Naive thymus-derived CD8-positive, alpha-beta T cell (primary cell): ENCODE results near the gene TRABD2B. TPM values are rescaled to one million over a fixed set of nuclear protein-coding genes. Genes with fewer than 3 reads are reported as not detected.

Experiments used
- ATAC-seq, 2 donors: fragments of 150-1000 bp; cut with Tn5 transposase in 1 of 2; sonication (Bioruptor Pico), chemical (Tn5 transposase) in 1 of 2; 1 replicate in 1 of 2; 2 replicates in 1 of 2; pipeline ENCODE4 v1.10.0; 2021; ENCODE audit warnings: mild to moderate bottlenecking in 2 of 2, moderate library complexity in 2 of 2
- POLR2A ChIA-PET: fragments of 350-600 bp; sonication (Branson Sonifier 250); formaldehyde crosslinking; loops from one replicate; lab custom pipeline; 2021; ENCODE audit warnings: antibody characterized with exemption; lab: Charles Lee
- DNase-seq, 10 donors: peaks; one replicate each; pipeline versions ENCODE4 v3.0.0 to v3.0.0-alpha.2; 2020 to 2022
- H3K27ac Mint-ChIP-seq, 10 donors: one replicate each; pipeline ENCODE4 v1.8.0; 2020 to 2022; ENCODE audit warnings: mild to moderate bottlenecking in 10 of 10, mixed read lengths in 10 of 10, moderate library complexity in 4 of 10, inconsistent platforms in 1 of 10
- H3K27me3 Mint-ChIP-seq, 5 donors: one replicate each; pipeline ENCODE4 v1.8.0; 2021 to 2022; ENCODE audit warnings: mixed read lengths in 5 of 5
- H3K36me3 Mint-ChIP-seq, 3 donors: one replicate each; pipeline ENCODE4 v1.8.0; 2020 to 2022; ENCODE audit warnings: mixed read lengths in 3 of 3, mild to moderate bottlenecking in 2 of 3, inconsistent platforms in 1 of 3
- H3K4me1 Mint-ChIP-seq, 4 donors: one replicate each; pipeline ENCODE4 v1.8.0; 2021 to 2022; ENCODE audit warnings: mixed read lengths in 4 of 4
- H3K4me3 Mint-ChIP-seq, 10 donors: one replicate each; pipeline ENCODE4 v1.8.0; 2020 to 2022; ENCODE audit warnings: mild to moderate bottlenecking in 10 of 10, mixed read lengths in 10 of 10, moderate library complexity in 6 of 10, inconsistent platforms in 1 of 10
- H3K9me3 Mint-ChIP-seq, 9 donors: one replicate each; pipeline ENCODE4 v1.8.0; 2020 to 2022; ENCODE audit warnings: mixed read lengths in 9 of 9, mild to moderate bottlenecking in 3 of 9, inconsistent platforms in 1 of 9, moderate library complexity in 1 of 9
- polyA plus RNA-seq, 3 donors: library from polyadenylated mRNA; unstranded; fragments of 300-500 nt; fragmentation: Illumina TruSeq; gene quantifications; one replicate each; pipeline ENCODE4 v1.2.3, GENCODE V29; 2021
- total RNA-seq, 8 experiments: library from RNA in 2 of 8; stranded (reverse) in 2 of 8; gene quantifications; one replicate each; pipeline ENCODE4 v1.2.3 and lab custom pipeline; 2021 to 2026

The TRABD2B gene
- total and polyA plus RNA-seq, 5 experiments from 2014 or later = not detected

DNA sequence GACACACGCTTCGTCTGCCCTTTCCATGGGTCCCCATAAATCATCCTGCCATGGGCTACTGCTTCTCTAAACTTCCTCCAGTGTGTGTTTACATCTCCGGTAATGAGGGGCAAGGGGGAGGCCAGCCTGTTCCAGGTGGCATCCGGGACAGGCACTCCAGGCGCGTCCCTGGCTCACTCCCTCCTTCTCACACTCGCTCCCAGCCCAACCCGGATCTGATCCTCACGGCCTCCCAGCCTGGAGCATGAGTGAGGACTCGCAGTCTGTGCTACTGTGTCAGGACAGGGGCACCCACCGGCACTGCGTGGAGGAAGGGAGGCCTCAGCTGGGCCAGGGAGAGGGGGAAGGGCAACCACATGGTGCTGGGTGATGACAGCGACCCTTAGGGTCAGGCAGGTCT, 225.4 kb downstream of the TRABD2B start:
- peaks cover 0 to 14% (median 7%) of the 10 kb centered on the region in 5 donors for H3K27me3 Mint-ChIP-seq
- POLR2A ChIA-PET = no interaction called here
- no peak overlapping the region for H3K27ac Mint-ChIP-seq
- H3K36me3 Mint-ChIP-seq = no peaks in the 10 kb centered on the region
- DNase-seq (no peak), ATAC-seq (no peak)
- no peaks in the 10 kb centered on the region for H3K9me3 Mint-ChIP-seq
- no peak overlapping the region for H3K4me3 Mint-ChIP-seq
- H3K4me1 Mint-ChIP-seq = peaks cover 0 to 2% (median 0%) of the 10 kb centered on the region in 4 donors

DNA sequence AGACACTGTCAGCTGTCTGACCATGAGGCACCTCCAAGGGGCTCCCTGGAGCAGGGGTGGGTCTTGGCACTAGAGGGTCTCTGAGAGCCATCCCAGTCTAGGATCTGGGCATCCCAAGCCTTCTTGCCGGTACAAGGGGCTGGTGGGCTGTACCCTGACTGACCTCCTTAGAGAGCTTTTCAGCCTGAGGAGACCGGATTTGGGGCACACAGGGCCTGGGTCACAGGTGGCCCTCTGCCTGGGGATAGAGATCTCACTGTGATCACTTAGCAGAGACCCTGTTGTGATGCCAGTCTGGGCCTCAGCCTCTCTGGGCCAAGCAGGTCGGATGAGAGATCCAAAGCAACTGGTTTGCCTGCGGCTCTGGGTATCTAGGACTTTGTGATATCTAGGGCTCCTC, 227.2 kb downstream of the TRABD2B start:
- no peak overlapping the region for H3K27ac Mint-ChIP-seq
- POLR2A ChIA-PET = no interaction called here
- no peaks in the 10 kb centered on the region for H3K9me3 Mint-ChIP-seq
- H3K4me1 Mint-ChIP-seq = peaks cover 0 to 2% (median 0%) of the 10 kb centered on the region in 4 donors
- no peaks in the 10 kb centered on the region for H3K36me3 Mint-ChIP-seq
- no peak overlapping the region for H3K4me3 Mint-ChIP-seq
- DNase-seq (peak in 1 of 10 donors; percentile 51), ATAC-seq (no peak)
- H3K27me3 Mint-ChIP-seq = peaks cover 0 to 14% (median 7%) of the 10 kb centered on the region in 5 donors

DNA sequence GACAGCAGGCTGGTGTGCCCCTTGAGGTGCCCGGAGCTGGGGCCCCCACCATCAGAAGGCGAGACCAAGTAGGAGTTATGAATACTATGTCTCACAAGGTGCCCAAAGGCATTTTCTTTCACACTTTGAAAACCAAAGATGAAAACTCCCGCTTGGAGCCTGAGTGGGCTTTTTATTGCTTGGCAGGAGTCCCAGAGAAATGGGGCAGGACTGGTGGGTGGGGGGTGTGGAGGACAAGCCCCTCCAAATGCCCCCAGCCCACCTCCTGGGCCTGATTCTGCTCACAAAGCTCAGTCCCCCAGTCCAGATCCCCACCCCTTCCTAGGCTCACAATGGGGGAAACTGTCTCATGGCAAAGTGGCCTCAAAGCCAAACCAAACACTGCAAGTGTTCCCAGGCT, 227.9 kb downstream of the TRABD2B start:
- DNase-seq = peak in 1 of 10 donors; percentile 35
- no peak overlapping the region for H3K4me3 Mint-ChIP-seq
- no peaks in the 10 kb centered on the region for H3K36me3 Mint-ChIP-seq
- no peaks in the 10 kb centered on the region for H3K9me3 Mint-ChIP-seq
- no peak for ATAC-seq
- POLR2A ChIA-PET = no interaction called here
- peaks cover 0 to 14% (median 7%) of the 10 kb centered on the region in 5 donors for H3K27me3 Mint-ChIP-seq
- no peak overlapping the region for H3K27ac Mint-ChIP-seq
- peaks cover 0 to 2% (median 0%) of the 10 kb centered on the region in 4 donors for H3K4me1 Mint-ChIP-seq

GRCh38 chr1:47767741-47768100, 229.5 kb downstream of the TRABD2B start:
- no peak for DNase-seq
- Mint-ChIP-seq H3K9me3 (no peaks in the 10 kb centered on the region), H3K4me1 (peaks cover 0 to 2% (median 0%) of the 10 kb centered on the region in 4 donors), H3K4me3 (no peak overlapping the region), H3K27ac (no peak overlapping the region), H3K36me3 (no peaks in the 10 kb centered on the region), H3K27me3 (peaks cover 0 to 14% (median 7%) of the 10 kb centered on the region in 5 donors)
- ATAC-seq = no peak
- POLR2A ChIA-PET = no interaction called here

DNA sequence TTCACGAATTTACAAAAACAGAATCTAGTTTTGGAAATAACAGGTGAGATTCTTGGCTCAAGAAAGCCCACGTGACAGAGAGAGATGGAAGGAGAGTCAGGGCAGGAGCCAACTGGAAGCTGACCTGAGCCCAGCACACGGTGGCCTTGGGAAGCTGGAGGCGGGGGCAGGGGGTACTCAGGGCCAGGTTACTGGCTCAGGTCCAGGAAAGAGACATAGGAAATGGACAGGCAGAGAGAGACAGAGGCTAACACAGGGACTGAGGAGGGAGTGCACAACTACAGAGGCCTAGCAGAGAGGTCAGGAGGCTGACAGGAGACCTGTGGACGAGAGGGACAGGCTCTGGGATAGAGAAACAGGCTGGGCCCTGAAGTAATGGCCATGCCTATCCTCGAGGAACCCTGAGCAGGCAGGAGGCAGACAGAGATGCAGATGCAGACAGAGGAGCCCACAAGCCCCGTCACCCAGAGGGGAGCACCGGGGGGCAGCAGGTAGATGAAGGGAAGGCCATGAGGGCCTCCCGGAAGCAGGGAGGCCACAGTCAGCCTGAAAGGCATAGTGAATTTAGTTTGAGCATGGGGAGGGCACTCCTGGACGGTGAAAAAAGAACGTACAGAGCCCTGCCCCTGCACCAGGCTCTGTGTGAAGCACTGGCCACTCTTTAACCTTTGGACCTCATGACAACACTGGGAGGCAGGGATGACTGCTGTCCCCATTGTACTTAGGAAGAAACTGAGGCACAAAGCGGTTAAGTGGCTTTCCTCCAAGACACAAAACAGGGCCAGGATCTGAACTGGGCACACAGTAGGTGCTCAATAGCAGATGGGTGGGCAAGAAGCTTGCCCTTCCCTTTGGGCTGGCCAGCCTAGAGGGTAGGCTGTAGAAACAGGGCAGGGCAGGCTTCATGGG, 230.1 kb downstream of the TRABD2B start:
- Mint-ChIP-seq H3K27ac (peak overlapping the region in 1 of 10 donors; percentile 25), H3K36me3 (no peaks in the 10 kb centered on the region), H3K4me3 (no peak overlapping the region), H3K4me1 (peaks cover 0 to 2% (median 0%) of the 10 kb centered on the region in 4 donors), H3K27me3 (peaks cover 0 to 12% (median 7%) of the 10 kb centered on the region in 5 donors), H3K9me3 (no peaks in the 10 kb centered on the region)
- ATAC-seq (no peak), DNase-seq (no peak)
- POLR2A ChIA-PET = no interaction called here

DNA sequence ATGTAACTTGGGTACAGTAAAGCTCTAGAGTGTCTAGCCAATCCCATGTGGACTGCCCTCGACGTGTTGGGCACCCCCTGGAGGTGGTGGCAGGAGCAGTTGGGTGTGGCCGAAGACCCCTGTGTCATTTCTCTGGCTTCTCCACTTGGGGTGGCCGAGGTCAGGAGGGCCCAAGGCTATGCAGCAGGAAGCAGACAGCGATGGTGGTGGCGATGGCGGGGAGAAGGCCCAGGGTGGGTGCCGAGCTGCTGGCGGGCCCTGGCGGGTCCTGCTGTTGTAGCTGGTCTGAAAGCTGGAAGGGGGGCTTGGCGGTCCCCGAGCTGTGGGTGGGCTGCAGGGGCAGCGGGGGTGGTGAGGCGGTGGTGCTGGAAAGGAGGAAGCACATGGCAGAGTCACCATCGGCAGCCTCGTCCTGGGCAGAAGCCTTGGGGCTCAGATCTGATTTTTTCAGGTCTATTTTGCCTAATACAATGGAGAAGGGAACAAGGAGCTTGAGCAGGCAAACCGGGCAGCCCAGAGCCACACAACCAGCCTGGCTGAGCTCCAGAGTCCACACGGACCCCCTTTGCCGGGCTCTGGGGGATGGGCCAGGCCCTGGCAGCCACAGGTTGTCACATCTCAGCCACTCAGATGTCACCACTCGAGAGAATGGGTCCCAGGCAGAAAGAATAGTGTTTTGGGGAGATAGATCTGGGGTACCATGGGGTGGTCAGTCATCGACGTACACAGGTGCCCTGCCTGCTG, 231.3 kb downstream of the TRABD2B start:
- H3K36me3 Mint-ChIP-seq = no peaks in the 10 kb centered on the region
- peak overlapping the region in 1 of 10 donors; percentile 72 for H3K27ac Mint-ChIP-seq
- peaks cover 0 to 2% (median 0%) of the 10 kb centered on the region in 4 donors for H3K4me1 Mint-ChIP-seq
- POLR2A ChIA-PET = no interaction called here
- ATAC-seq (no peak), DNase-seq (no peak)
- H3K4me3 Mint-ChIP-seq = no peak overlapping the region
- peaks cover 0 to 12% (median under 1%) of the 10 kb centered on the region in 5 donors for H3K27me3 Mint-ChIP-seq
- H3K9me3 Mint-ChIP-seq = no peaks in the 10 kb centered on the region

GRCh38 chr1:47765236-47765635, 231.9 kb downstream of the TRABD2B start:
- Mint-ChIP-seq H3K9me3 (no peaks in the 10 kb centered on the region), H3K4me3 (no peak overlapping the region), H3K4me1 (peaks cover 0 to 2% (median 0%) of the 10 kb centered on the region in 4 donors), H3K36me3 (no peaks in the 10 kb centered on the region), H3K27me3 (peaks cover 0 to 12% (median under 1%) of the 10 kb centered on the region in 5 donors), H3K27ac (no peak overlapping the region)
- no peak for DNase-seq
- no peak for ATAC-seq
- POLR2A ChIA-PET = no interaction called here

- Mint-ChIP-seq H3K27ac (no peak overlapping the region), H3K27me3 (peaks cover 0 to 17% (median 7%) of the 10 kb centered on the region in 5 donors), H3K36me3 (no peaks in the 10 kb centered on the region), H3K9me3 (no peaks in the 10 kb centered on the region), H3K4me1 (peaks cover 0 to 2% (median 0%) of the 10 kb centered on the region in 4 donors), H3K4me3 (no peak overlapping the region)
- DNase-seq (no peak), ATAC-seq (no peak)
- POLR2A ChIA-PET = no interaction called here
These were observed 232.6 kb downstream of the TRABD2B start for GRCh38 chr1:47764461-47765046.

- H3K27me3 Mint-ChIP-seq = peaks cover 0 to 20% (median 14%) of the 10 kb centered on the region in 5 donors
- ATAC-seq (no peak), DNase-seq (no peak)
- H3K36me3 Mint-ChIP-seq = no peaks in the 10 kb centered on the region
- POLR2A ChIA-PET = no interaction called here
- H3K27ac Mint-ChIP-seq = no peak overlapping the region
- no peaks in the 10 kb centered on the region for H3K9me3 Mint-ChIP-seq
- peaks cover 0 to 2% (median 0%) of the 10 kb centered on the region in 4 donors for H3K4me1 Mint-ChIP-seq
- no peak overlapping the region for H3K4me3 Mint-ChIP-seq
These were observed 233.5 kb downstream of the TRABD2B start for GRCh38 chr1:47763591-47764171.

DNA sequence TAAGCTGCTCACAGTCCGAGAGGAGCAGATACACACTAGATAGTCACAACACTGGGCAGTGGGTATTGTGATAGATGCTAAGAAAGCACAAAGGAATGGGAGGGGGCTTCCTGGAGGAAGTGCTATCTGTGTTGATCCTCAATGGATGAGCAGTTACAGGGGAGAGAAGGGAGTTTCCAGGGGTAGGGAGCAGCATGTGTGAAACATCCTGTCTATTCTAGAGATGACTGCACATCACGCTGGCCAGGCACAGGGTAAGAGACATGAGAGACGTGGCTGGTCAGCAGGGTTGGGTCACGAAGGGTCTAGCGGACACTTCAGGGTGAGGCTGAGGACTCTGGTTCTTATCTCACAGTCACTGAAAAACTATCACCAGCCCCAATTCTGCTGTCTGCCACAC, 235.2 kb downstream of the TRABD2B start:
- H3K27me3 Mint-ChIP-seq = peaks cover 3 to 27% (median 19%) of the 10 kb centered on the region in 5 donors
- DNase-seq (no peak), ATAC-seq (no peak)
- POLR2A ChIA-PET = no interaction called here
- H3K9me3 Mint-ChIP-seq = no peaks in the 10 kb centered on the region
- H3K4me3 Mint-ChIP-seq = no peak overlapping the region
- no peak overlapping the region for H3K27ac Mint-ChIP-seq
- peaks cover 0 to 2% (median 0%) of the 10 kb centered on the region in 4 donors for H3K4me1 Mint-ChIP-seq
- no peaks in the 10 kb centered on the region for H3K36me3 Mint-ChIP-seq

GRCh38 chr1:47761201-47761930, 235.8 kb downstream of the TRABD2B start:
- no peak overlapping the region for H3K4me3 Mint-ChIP-seq
- no peaks in the 10 kb centered on the region for H3K9me3 Mint-ChIP-seq
- H3K27me3 Mint-ChIP-seq = peaks cover 5 to 33% (median 18%) of the 10 kb centered on the region in 5 donors
- H3K4me1 Mint-ChIP-seq = peaks cover 0 to 2% (median 0%) of the 10 kb centered on the region in 4 donors
- no peak for ATAC-seq
- DNase-seq = no peak
- no peak overlapping the region for H3K27ac Mint-ChIP-seq
- H3K36me3 Mint-ChIP-seq = no peaks in the 10 kb centered on the region
- POLR2A ChIA-PET = no interaction called here
